ENCODE data around the gene FAM174C. TPM values are rescaled to one million over a fixed set of nuclear protein-coding genes. Genes with fewer than 3 reads are reported as not detected.

FAM174C gene
- polyA plus RNA-seq, 3 donors: 12.7 to 17.3 (median 14.5) TPM

GRCh38 chr19:1271528-1272422 is 3.6 kb upstream of the FAM174C start:
- DNase-seq (ENCODE audit: low read depth in 3 of 3, low spot score in 2 of 3): no peak

GRCh38 chr19:1272423-1273262 is 2.7 kb upstream of the FAM174C start:
- no peak for DNase-seq (ENCODE audit: low read depth in 3 of 3, low spot score in 2 of 3)

GRCh38 chr19:1273263-1274041 is 1.9 kb upstream of the FAM174C start:
- DNase-seq (ENCODE audit: low read depth in 3 of 3, low spot score in 2 of 3): no peak

- DNase-seq (ENCODE audit: low read depth in 3 of 3, low spot score in 2 of 3): no peak
Observed at GRCh38 chr19:1274081-1274851, 1.1 kb upstream of the FAM174C start.

- no peak for DNase-seq (ENCODE audit: low read depth in 3 of 3, low spot score in 2 of 3)
Observed at GRCh38 chr19:1274852-1275259, 474 bp upstream of the FAM174C start.

- no peak for DNase-seq (ENCODE audit: low read depth in 3 of 3, low spot score in 2 of 3)
Observed at GRCh38 chr19:1275976-1276627, 772 bp downstream of the FAM174C start.

- DNase-seq (ENCODE audit: low read depth in 3 of 3, low spot score in 2 of 3): no peak
Observed at GRCh38 chr19:1276628-1277022, 1.3 kb downstream of the FAM174C start.

GRCh38 chr19:1277061-1277460 is 1.7 kb downstream of the FAM174C start:
- no peak for DNase-seq (ENCODE audit: low read depth in 3 of 3, low spot score in 2 of 3)

GRCh38 chr19:1278074-1278473 is 2.7 kb downstream of the FAM174C start:
- DNase-seq (ENCODE audit: low read depth in 3 of 3, low spot score in 2 of 3): no peak

GRCh38 chr19:1278713-1279660 is 3.7 kb downstream of the FAM174C start:
- no peak for DNase-seq (ENCODE audit: low read depth in 3 of 3, low spot score in 2 of 3)

- DNase-seq (ENCODE audit: low read depth in 3 of 3, low spot score in 2 of 3): no peak
Observed at GRCh38 chr19:1279782-1280341, 4.5 kb downstream of the FAM174C start.

- no peak for DNase-seq (ENCODE audit: low read depth in 3 of 3, low spot score in 2 of 3)
Observed at GRCh38 chr19:1280636-1281568, 5.6 kb downstream of the FAM174C start.

- no peak for DNase-seq (ENCODE audit: low read depth in 3 of 3, low spot score in 2 of 3)
Observed at GRCh38 chr19:1281569-1282287, 6.4 kb downstream of the FAM174C start.

GRCh38 chr19:1282588-1283206 is 7.4 kb downstream of the FAM174C start:
- no peak for DNase-seq (ENCODE audit: low read depth in 3 of 3, low spot score in 2 of 3)

- DNase-seq (ENCODE audit: low read depth in 3 of 3, low spot score in 2 of 3): no peak
Observed at GRCh38 chr19:1283207-1283916, 8.0 kb downstream of the FAM174C start.
